Sigmoid colon (tissue), 7 donors: ENCODE measurements around the gene RPSA. TPM values are rescaled to one million over a fixed set of nuclear protein-coding genes. Genes with fewer than 3 reads are reported as not detected.
"Not testable (repeated sequence)": the region's sequence is repeated elsewhere in the genome, so short reads cannot be mapped to it uniquely, and the experiment has no call there.

Source experiments
- DNase-seq: peaks from one replicate; pipeline ENCODE4 v3.0.0-alpha.2; 2019
- H3K27ac ChIP-seq, 4 donors: fragments of 200-600 bp; sonication (generic); one replicate each; pipeline ENCODE4 v1.5.1; 2016 to 2019; ENCODE audit warnings: mild to moderate bottlenecking in 1 of 4
- H3K27me3 ChIP-seq, 3 donors: fragments of 200-600 bp; sonication (generic); one replicate each; pipeline ENCODE4 v1.5.1; 2019; ENCODE audit warnings: mild to moderate bottlenecking in 1 of 3
- H3K36me3 ChIP-seq, 4 donors: fragments of 200-600 bp; sonication (generic); one replicate each; pipeline ENCODE4 v1.5.1; 2016 to 2019
- H3K4me1 ChIP-seq, 4 donors: fragments of 200-600 bp; sonication (generic); one replicate each; pipeline ENCODE4 v1.5.1; 2017 to 2019
- H3K4me3 ChIP-seq, 4 donors: fragments of 200-600 bp; sonication (generic); one replicate each; pipeline ENCODE4 v1.5.1; 2017 to 2019; ENCODE audit warnings: mild to moderate bottlenecking in 2 of 4, moderate library complexity in 1 of 4
- H3K9me3 ChIP-seq, 4 donors: fragments of 200-600 bp in 3 of 4; sonication (generic) in 3 of 4; one replicate each; pipeline versions ENCODE4 v1.5.1 to v1.6.1; 2013 to 2019
- CTCF ChIP-seq, 4 experiments: fragments of 450-650 bp in 3 of 4; fragments of 200-600 bp in 1 of 4; IDR thresholded peaks; one replicate each; pipeline ENCODE4 v1.5.1; 2016 to 2019; ENCODE audit warnings: antibody characterized with exemption in 4 of 4, mild to moderate bottlenecking in 3 of 4, moderate library complexity in 2 of 4
- EP300 ChIP-seq, 4 donors: sonication (generic); formaldehyde crosslinking; IDR thresholded peaks; one replicate each; pipeline ENCODE4 v1.6.1; 2017; ENCODE audit warnings: antibody characterized with exemption in 4 of 4
- POLR2A ChIP-seq, 2 donors: fragments of 450-650 bp; IDR thresholded peaks; one replicate each; pipeline ENCODE4 v1.6.1; 2016; ENCODE audit warnings: antibody characterized with exemption in 2 of 2, mild to moderate bottlenecking in 2 of 2, moderate library complexity in 2 of 2
- POLR2AphosphoS5 ChIP-seq, 4 donors: sonication (generic); formaldehyde crosslinking; IDR thresholded peaks; one replicate each; pipeline ENCODE4 v1.6.1; 2017; ENCODE audit warnings: antibody characterized with exemption in 4 of 4
- WGBS, 2 donors: extraction: QIAGEN DNeasy Blood & Tissue Kit; methylation state at CpG; one replicate each; pipeline ENCODE4 v1.1.7; 2013; 5-methylcytosine and 5-hydroxymethylcytosine counted together
- intact Hi-C: fragments of 100-400 bp; cut with DNase I; formaldehyde crosslinking; loops from one replicate; pipeline ENCODE4 v1.15.1; 2023
- polyA plus RNA-seq, 3 donors: library from polyadenylated mRNA; stranded (reverse); fragments of 200-250 nt; gene quantifications; one replicate each; pipeline ENCODE4 v1.2.3, GENCODE V29; 2013
- total RNA-seq, 4 donors: library from RNA; depleted of rRNA; stranded (reverse); fragments of >200 nt; gene quantifications; one replicate each; pipeline ENCODE4 v1.1.0, GENCODE V29; 2016
- donor health status: healthy with polysubstance abuse.
- donor health status: Bipolar disorder and iron deficiency.
- donor health status: healthy.

Gene RPSA
- total and polyA plus RNA-seq, 7 donors: 1,024 to 2,115 (median 1,538) TPM

DNA sequence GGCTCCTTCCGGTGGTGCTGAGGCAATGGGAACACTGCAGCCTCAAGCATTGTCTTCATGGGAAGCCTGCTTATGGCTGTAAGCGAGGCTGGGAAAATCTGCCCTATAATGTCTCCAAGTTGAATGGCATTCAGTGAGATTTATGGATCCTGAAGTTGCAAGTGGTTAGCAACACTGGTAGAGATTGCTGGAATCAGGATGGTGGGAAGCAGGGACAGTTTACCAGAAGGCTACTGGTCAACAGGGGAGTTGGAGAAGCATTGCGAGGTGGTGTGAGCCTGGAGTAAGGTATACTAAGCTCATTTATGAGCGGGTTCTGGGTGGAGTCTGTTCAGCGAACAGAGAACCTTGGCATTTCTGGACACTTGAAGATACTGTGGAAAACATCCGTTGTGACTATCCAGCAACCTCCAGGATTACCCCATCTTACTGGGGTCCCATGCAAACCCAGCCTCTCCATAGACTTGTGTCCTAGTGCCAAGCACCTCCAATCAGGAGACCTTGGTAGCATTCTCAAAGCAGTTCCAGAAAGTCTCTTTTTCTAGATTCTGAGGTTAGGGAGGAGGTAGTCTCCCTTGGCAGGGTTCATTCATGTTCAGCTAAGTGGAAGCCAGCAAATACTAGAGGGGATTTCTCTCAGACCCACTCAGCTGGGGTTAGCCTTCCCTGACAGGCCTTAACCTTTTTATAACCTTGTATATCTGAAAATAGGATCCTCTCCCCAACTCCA is 7.3 kb downstream of the RPSA start:
- no peak for DNase-seq
- 75 to 80% methylated on average over 6 of the region's 6 CpGs for WGBS, 2 donors
- Histone ChIP-seq H3K4me3 (no peak overlapping the region), H3K27me3 (no peaks in the 10 kb centered on the region), H3K9me3 (no peaks in the 10 kb centered on the region), H3K4me1 (peaks cover 0 to 9% (median 2%) of the 10 kb centered on the region in 4 donors), H3K27ac (no peak overlapping the region), H3K36me3 (peaks cover 13 to 58% (median 34%) of the 10 kb centered on the region in 4 donors)
- intact Hi-C loops: no loop called here
- TF ChIP-seq EP300 (IDR thresholded peaks at IDR 0.05): no peak
- TF ChIP-seq POLR2AphosphoS5 (IDR thresholded peaks at IDR 0.05): no peak
- no peak for TF ChIP-seq CTCF (IDR thresholded peaks at IDR 0.05)
- no peak for TF ChIP-seq POLR2A (IDR thresholded peaks at IDR 0.05)

DNA sequence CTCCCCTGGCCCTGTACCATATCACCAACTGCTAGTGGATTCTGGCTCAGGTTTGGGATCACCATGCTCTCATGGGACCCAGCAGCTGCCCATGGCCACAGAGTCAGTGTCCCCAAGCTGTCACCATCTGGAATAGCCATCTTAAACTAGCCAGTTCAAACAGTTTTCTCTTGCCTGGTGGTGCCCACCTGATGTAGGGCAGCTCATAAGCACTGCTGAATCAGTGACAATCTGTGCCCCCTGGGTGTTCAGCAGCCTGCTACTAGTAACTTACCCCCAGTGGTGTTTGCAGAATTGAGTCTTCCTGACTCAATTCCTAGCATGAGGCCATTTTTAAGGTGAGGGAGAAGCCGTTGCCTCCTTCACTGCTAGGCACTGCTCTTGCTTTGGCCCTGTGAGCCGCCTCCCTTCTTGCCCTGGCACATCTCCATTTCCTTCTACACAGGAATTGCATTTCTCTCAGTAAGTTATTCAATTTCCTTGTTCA is 7.9 kb downstream of the RPSA start:
- no peak for DNase-seq
- Histone ChIP-seq H3K36me3 (peaks cover 13 to 52% (median 32%) of the 10 kb centered on the region in 4 donors), H3K4me1 (peaks cover 0 to 9% (median 2%) of the 10 kb centered on the region in 4 donors), H3K9me3 (no peaks in the 10 kb centered on the region), H3K4me3 (no peak overlapping the region), H3K27ac (no peak overlapping the region), H3K27me3 (no peaks in the 10 kb centered on the region)
- intact Hi-C loops: no loop called here
- WGBS, 2 donors: 21 to 59% methylated on average over 2 of the region's 2 CpGs
- TF ChIP-seq EP300 (IDR thresholded peaks at IDR 0.05): no peak
- no peak for TF ChIP-seq POLR2AphosphoS5 (IDR thresholded peaks at IDR 0.05)
- TF ChIP-seq CTCF (IDR thresholded peaks at IDR 0.05): no peak
- no peak for TF ChIP-seq POLR2A (IDR thresholded peaks at IDR 0.05)

DNA sequence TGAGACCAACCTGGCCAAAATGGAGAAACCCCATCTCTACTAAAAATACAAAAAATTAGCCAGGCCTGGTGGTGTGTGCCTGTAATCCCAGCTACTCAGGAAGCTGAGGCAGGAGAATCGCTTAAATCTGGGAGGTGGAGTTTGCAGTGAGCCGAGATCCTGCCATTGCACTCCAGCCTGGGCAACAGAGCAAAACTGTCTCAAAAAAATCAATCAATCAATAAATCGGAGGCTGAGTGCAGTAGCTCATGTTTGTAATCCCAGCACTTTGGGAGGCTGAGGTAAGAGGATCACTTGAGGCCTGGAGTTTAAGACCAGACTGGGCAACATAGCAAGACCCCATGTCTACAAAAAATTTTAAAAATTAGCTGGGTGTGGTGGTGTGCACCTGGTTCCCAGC is 8.8 kb downstream of the RPSA start:
- H3K4me3 ChIP-seq, H3K9me3 ChIP-seq, H3K27ac ChIP-seq, DNase-seq, intact Hi-C loops, H3K4me1 ChIP-seq, H3K27me3 ChIP-seq: not testable (repeated sequence)
- H3K36me3 ChIP-seq: peaks cover 13 to 44% (median 29%) of the 10 kb centered on the region in 4 donors
- 93 to 97% methylated on average over 3 of the region's 3 CpGs for WGBS, 2 donors

GRCh38 chr3:39415983-39416382 is 9.5 kb downstream of the RPSA start:
- H3K4me3 ChIP-seq: no peak overlapping the region
- H3K27ac ChIP-seq: no peak overlapping the region
- TF ChIP-seq EP300 (IDR thresholded peaks at IDR 0.05): no peak
- TF ChIP-seq POLR2A (IDR thresholded peaks at IDR 0.05): no peak
- no peak for TF ChIP-seq CTCF (IDR thresholded peaks at IDR 0.05)
- TF ChIP-seq POLR2AphosphoS5 (IDR thresholded peaks at IDR 0.05): no peak
- H3K27me3 ChIP-seq: no peaks in the 10 kb centered on the region
- DNase-seq: no peak
- peaks cover 11 to 37% (median 27%) of the 10 kb centered on the region in 4 donors for H3K36me3 ChIP-seq
- 94 to 98% methylated on average over 1 of the region's 1 CpG for WGBS, 2 donors
- H3K4me1 ChIP-seq: no peaks in the 10 kb centered on the region
- intact Hi-C loops: no loop called here
- H3K9me3 ChIP-seq: no peaks in the 10 kb centered on the region

- H3K4me1 ChIP-seq, H3K9me3 ChIP-seq, DNase-seq, H3K27me3 ChIP-seq, H3K4me3 ChIP-seq, H3K27ac ChIP-seq, intact Hi-C loops: not testable (repeated sequence)
- WGBS, 2 donors: 15 to 59% methylated on average over 3 of the region's 3 CpGs
- peaks cover 7 to 27% (median 16%) of the 10 kb centered on the region in 4 donors for H3K36me3 ChIP-seq
Measured at GRCh38 chr3:39416998-39417397, 10.5 kb downstream of the RPSA start.

GRCh38 chr3:39418556-39419225 is 12.2 kb downstream of the RPSA start:
- H3K27me3 ChIP-seq, H3K27ac ChIP-seq, H3K9me3 ChIP-seq, H3K4me3 ChIP-seq, DNase-seq, H3K4me1 ChIP-seq, H3K36me3 ChIP-seq, intact Hi-C loops: not testable (repeated sequence)
- WGBS, 2 donors: 59 to 80% methylated on average over 12 to 13 of the region's 14 CpGs
